A673 (cell line): ENCODE results near the gene SLX4IP.

Experiments
- EZH2 ChIP-seq: fragments of 200-600 bp; sonication (generic); IDR thresholded peaks from 2 replicates; pipeline ENCODE4 v1.6.1; 2017; ENCODE audit warnings: borderline replicate concordance, low read depth, mild to moderate bottlenecking, mixed read lengths, antibody characterized with exemption, low read length; ENCODE audit not compliant: poor library complexity, severe bottlenecking
- TF ChIP-seq, protein P1 (sequence below): fragments of 300-800, 200-600 bp; sonication (generic); conservative IDR thresholded peaks from 2 replicates; pipeline ENCODE4 v1.5.1; 2017; ENCODE audit warnings: low read depth, mild to moderate bottlenecking, antibody characterized with exemption, low read length, moderate library complexity, mixed read lengths

DNA sequence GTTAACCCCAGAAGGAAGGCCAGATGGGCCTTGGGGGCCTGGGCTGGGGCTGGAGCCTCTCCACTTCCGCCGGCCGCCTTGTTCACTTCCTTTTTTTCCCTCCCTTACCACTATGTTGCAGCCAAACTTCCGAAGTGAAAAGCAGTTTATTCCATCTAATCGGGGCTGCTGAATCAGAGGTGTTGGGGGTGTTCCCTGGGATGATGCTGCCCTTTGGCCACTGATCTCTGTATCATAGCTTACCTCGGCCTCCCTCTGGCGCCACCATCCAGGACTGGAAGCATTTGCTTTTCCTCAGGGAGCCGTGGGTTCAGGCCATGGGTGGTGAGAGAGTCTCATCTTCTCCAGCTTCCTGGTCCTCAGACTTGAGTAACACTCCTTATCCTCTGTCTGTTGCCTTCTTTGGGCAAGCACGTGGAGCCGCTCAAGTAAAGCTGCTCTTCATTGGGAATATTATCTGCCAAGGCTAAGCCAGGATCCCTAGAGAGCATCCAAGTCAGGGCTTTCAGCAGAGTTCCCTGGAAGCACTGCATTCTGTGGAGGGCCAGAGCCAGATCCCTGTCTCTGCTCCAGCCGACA, 39.6 kb downstream of the SLX4IP start:
- TF ChIP-seq, protein P1, sequence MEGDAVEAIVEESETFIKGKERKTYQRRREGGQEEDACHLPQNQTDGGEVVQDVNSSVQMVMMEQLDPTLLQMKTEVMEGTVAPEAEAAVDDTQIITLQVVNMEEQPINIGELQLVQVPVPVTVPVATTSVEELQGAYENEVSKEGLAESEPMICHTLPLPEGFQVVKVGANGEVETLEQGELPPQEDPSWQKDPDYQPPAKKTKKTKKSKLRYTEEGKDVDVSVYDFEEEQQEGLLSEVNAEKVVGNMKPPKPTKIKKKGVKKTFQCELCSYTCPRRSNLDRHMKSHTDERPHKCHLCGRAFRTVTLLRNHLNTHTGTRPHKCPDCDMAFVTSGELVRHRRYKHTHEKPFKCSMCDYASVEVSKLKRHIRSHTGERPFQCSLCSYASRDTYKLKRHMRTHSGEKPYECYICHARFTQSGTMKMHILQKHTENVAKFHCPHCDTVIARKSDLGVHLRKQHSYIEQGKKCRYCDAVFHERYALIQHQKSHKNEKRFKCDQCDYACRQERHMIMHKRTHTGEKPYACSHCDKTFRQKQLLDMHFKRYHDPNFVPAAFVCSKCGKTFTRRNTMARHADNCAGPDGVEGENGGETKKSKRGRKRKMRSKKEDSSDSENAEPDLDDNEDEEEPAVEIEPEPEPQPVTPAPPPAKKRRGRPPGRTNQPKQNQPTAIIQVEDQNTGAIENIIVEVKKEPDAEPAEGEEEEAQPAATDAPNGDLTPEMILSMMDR: no peak
- TF ChIP-seq EZH2: no peak
